SH-SY5Y (cell line): Measurements from ENCODE around the gene COBL.

Source experiments
- GATA2 ChIP-seq: IDR thresholded peaks from 2 replicates; pipeline ENCODE4 v1.6.1; 2011; ENCODE audit warnings: mild to moderate bottlenecking, low read depth, low read length
- GATA3 ChIP-seq: IDR thresholded peaks from 2 replicates; pipeline ENCODE4 v1.6.1; 2011; ENCODE audit warnings: low read depth, mild to moderate bottlenecking, low read length, moderate library complexity

- TF ChIP-seq GATA3: no peak
- TF ChIP-seq GATA2: no peak
Observed at GRCh38 chr7:51256209-51256781, 60.3 kb downstream of the COBL start.
